GM19372 (cell line): Measurements from ENCODE around the gene TIMM23.

Experiments
- ATAC-seq: cut with Tn5 transposase; IDR thresholded peaks from one replicate; pipeline ENCODE4 v1.9.1; 2021; ENCODE audit warnings: mild to moderate bottlenecking, low read depth, moderate library complexity; ENCODE audit not compliant: unreplicated experiment

TIMM23 gene

DNA sequence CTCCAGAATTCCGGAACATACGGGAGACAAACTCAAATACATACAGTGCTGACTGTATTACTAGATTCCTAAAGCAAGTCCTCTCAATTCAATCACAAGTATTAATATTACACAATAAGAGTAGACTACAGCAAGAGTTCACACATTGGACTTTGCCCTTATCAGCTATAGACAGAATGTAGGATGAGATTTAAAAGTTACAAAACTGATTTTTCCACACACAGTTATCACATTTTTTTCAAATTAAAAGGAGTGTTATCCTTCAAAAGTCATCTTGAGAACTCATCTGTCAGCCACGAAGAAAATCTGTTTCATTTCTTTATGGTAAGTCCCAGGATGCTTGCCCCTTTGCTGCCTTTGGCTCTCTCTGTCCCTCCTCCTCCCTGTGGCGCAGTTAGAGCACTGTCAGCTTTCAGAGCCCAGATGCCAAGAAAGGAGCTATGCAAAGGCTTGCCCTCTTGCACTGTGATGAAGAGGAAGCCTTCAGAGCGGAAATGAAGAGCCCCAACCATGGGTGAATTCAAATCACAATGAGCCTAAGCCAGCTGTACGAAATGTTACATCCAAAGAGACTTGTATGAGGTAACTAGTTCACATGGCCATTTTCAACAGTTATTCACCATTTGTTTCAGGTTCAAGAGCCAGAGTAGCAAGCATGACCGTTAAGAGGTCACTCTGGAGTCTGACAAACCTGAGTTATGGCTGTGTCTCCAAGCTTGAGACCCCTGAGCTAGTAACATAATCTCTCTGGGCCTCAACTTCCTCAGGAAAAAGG lies 47.5 kb downstream of the TIMM23 start:
- no peak for ATAC-seq

DNA sequence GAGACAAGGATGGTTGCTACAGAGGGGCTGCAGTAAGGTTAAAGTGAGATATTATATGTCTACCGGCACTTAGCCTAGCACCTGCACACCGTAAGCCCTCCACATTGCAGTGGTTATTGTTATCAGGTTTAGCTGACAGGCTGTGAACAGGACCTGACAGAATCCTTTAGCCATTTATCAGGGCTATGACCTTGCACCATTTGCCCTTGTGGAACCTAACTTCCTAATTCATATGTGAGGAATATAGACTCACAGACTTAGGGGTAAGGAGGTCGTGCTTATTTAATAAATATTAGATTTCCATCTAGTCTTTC lies 48.0 kb downstream of the TIMM23 start:
- ATAC-seq = no peak

DNA sequence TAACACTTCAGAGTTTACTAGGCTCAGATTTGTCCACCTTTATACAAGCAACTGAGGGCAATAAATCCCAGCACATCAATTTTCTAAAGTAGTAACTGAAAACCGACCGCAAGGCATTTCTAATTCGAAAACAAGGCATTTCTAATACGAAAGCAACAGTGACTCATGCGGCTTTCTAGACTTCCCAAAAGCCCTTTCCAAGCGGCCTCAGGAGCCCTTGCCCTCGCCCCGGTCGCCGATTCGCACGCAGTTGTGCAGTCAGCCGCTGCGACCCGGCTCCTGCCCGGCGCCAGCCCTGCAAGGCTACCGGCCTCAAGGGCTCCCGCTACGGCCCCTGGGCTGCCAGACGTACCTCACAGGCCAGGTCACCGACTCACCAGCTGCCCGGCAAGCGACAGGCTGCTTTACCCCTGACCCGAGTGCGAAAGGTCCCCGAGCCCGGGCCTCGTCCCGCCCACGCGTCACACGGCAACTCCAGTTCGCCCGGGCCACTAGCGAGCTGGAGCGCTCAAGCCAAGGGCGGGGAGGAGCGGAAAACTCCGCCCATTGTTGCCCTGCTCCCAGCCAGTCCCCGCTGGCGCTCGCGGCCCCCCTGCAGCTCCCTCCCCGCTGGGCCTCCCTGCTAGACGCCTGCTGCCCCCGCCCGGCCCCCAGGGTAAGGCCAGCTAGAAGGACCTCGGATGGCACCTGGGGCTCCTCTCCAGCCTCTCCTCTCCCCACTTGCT lies 50.9 kb downstream of the TIMM23 start:
- ATAC-seq = peak; percentile 85

DNA sequence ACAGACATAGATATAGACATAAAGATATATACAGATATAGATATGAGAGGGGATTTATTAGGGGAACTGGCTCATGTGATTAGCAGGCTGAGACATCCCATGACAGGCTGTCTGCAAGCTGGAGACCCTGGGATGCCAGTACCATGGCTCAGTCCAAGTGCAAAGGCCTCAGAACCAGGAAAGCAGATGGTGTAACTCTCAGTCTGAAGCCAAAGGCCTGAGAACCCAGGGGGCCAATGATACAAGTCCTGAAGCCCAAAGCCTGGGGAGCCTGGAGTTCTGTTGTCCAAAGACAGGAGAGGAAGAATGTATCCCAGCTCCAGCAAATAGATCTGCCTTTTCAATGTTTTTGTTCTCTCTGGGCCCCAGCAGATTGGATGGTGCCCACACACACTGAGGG lies 52.7 kb downstream of the TIMM23 start:
- ATAC-seq = no peak

DNA sequence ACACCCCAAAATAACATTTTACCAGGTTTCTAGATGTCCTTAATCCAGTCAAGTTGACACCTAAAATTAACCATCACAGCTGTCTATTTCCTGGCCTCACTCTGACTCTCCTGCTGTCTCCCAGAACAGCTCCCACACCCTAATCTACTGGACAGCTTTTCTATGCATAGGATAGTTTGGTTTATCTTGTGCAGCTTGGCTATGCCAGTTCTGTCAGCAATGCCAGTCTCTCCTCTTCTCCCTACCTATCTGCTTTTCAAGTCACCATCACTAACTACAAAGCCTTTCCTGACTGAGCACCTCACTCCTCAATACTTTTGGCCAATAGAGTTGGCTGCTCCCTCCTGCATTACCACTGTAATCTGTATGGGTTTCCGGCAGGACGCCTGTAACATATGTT lies 53.1 kb downstream of the TIMM23 start:
- no peak for ATAC-seq

DNA sequence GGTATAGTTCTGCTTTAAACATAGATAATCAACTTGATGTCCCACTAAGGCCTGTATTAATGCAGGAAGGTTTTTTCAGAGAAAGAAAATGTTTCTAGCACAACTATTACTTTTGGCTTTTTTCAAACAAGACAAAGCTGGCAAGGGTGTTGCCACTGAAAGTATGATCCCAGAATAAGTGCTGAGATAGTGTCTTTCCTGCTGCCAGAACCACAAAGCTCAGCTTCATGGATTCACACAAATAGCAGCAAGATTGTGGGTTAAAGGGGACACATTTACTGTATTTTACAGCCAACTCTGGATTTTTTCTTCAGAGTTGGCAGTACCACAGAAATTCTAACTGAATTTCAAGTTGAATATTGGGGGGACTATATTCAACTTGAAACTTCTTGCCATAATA lies 53.8 kb downstream of the TIMM23 start:
- ATAC-seq = no peak

DNA sequence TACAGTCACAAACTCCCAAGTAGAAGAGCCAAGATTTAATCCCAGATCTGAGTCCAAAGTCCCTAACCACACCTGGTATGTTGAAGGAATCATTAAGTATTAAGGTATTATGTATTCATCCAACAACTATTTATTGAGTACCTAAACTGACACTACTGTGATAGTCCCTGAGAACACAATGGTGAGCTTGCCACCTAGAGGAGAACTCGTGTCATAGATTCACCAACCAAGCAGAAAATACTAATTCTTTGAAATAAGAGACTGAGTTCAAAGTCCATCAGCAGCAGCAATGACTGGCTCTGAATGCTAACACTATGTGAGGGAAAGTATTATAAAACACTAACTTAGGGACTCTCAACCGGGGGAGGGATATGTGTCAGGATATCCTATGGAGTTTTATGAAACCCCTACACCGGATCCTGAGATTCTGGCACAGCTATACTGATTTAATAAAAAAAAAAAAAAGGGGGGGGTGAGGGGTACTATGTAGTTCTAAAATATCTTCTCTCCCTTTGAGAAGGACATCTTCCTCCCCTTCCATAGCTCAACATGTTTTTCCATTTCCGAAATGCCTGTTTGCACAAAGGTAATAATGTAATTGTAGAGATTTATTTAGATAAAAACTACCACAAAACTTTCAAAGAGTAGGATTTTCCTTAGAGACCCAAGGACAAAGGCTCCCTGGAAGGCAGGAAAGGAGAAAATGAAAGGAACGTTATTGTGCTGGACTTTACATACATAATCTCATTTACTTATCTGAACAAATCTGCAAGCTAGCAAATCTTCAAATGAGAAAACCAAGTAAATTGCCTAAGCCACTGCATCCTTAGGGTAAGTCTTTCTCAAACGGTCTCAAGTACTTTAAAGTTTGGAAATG lies 56.5 kb downstream of the TIMM23 start:
- no peak for ATAC-seq

DNA sequence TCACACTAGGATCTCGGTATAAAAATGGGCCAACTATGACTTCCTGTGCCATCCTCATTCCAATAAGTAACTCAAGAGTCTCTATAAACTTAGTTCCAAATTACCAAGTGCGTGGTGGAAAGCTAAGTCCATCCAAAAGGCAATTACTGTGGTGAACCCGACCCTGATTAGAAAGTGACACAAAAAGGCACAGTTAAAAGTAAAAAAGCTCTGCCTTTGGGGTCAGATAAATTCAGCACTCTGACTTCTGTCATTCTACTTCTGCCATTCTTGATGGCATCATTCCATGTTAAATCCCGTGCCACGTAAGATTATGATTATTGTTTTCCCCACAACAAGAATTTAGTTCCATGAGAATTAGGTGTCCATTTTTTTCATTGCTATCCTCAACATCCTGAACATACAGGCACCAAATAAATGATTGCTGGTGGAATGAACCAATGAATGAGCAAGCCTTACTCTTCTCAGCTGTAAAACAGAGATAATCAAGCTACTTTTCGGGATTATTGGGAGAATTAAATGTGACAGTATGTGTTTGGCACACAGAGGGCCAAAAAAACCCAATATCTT lies 57.3 kb downstream of the TIMM23 start:
- no peak for ATAC-seq

DNA sequence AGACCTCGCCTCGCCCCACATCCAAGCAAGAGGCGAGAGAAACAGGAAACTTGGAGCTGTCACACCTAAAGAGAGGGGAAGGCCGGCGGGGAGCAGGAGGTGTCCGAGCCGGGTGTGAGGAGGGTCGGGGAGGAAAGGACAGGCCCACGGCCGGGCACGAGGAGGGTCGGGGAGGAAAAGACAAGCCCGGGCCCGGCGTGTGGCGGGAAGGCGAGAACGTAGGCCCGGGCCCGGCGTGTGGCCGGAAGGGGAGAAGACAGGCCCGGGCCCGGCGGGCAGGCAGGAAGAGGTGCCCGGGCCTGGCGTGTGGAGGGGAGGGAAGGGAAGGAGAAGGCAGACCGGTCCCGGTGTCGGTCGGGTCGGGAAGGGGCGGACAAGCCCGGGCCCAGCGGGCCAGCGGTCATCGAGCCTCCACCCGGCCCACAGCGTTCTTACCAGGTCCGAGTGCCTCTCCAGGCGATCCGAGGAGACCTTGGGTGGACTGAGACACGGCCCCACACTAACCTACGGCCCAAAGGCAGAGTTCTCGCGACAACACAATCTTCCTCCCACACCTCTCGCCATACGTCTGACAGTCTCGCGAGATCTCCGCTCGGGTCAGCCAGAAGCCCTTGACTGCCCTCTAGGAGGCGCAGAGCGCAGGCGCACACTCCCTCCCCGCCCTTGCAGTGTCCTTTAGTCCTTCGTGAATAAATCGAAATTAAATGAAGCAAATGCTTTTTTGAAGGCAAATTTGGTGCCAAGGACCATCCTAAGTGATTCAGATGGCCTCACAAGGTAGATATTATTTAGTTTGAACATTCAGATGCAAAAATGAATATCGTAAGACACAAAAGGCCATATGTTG lies 58.0 kb downstream of the TIMM23 start, which contains the start of gene NCOA4:
Gene NCOA4, minus strand, starts transcription at position 533 of the 847 bp plus-strand sequence. CDS start 13,943 bp downstream, outside the sequence.
- ATAC-seq = peak; percentile 94

DNA sequence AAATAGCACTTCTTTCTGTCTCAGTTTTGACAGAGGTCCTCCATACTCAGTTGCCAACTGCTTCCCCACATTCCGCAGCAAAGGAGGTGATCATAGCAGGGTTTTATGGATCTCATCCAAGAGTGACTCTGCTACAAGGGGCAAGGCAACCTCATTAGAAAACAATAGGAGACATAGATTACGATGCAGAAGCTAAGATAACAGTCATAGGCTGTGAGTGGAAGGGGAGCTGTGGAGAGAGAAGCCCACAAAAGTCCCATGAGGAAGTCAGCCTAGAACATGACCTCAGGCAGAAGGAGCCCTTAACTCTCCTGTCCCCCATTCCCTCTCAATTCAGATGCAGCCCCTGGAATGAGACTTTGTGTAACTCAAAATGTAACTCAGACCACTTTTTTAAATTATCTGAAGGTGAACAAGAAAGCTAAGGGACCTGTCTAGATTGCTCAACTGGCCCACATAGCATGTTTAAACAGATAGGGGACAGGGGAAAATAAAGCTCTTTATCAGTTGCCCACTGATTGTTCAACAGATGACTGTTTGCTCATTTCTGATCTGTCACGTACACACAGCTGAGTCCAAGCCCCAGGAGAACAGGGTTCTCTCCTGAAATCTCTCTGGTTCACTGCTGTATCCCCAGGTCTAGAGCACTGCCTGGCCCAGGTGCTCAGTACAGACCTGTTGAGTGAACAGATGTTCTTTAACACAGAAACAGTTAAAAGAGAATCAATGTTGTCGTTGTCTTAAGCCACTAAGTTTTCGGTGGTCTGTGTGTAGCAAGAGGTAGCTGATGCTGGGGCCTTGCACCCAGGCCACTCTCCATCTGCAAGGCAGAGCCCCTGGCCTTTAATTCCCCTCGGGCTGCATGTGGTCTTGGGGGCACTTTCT lies 59.6 kb downstream of the TIMM23 start:
- no peak for ATAC-seq

DNA sequence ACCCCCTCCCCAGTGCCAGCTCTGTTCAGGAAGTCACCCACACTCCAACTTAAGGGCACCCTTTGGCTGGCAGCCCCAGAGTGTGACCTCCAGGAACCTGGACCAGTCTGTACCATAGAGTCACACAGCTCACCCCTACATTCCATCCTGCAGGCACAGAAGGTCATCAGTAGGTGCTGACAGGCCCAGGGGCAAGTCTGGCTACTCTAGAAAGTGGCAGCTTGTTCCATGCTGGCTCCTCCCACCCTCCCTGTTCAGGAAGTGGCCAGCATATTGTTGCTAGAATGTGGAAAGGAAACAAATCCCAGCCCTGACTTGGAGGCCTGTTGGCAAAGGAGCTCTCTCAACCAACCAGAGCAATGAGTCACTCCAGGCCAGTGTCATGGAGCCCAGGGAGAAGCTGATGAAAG lies 61.3 kb downstream of the TIMM23 start:
- ATAC-seq = no peak

DNA sequence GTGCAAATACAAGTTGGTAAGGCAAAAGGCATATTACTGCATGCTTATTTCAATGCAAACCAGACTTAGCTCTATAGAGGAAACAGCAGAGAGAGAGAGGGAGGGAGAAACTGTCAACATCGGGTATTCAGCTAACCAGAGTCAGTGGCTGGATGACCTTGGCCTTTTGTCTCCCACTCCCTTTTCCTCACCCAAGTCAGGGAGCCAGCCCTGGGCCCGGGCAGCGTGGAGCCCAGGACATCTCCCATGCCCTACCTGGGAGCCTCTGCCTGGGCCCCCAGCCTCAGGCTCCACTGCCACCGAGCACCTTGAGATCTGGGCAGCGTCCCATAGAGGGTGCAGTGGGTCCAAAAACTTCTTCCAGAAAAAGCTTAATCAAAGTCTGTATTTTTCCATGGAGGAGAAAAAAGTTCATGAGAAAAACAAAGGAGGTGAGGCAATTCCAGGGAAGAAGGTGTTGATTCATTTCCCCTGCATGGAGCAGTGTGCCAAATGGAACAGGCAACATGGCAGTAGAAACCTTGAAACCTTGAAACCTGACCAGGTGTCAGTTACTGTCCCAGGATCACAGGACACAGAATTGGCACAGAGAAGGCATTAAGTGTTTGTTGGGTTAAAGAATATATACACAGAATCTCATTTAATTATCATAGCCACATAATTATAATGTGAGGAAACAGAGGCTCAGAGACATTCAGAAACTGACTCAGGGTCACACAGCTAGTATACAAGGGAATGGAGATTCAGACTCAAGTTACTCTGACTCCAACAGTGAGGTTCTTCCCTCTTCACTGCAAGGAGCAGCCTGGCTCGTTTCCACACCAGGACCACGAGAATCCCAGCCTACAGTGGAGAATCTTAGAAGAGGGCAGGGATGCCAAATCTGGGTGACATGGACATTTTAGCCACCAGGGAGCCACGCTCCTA lies 63.9 kb downstream of the TIMM23 start:
- no peak for ATAC-seq

DNA sequence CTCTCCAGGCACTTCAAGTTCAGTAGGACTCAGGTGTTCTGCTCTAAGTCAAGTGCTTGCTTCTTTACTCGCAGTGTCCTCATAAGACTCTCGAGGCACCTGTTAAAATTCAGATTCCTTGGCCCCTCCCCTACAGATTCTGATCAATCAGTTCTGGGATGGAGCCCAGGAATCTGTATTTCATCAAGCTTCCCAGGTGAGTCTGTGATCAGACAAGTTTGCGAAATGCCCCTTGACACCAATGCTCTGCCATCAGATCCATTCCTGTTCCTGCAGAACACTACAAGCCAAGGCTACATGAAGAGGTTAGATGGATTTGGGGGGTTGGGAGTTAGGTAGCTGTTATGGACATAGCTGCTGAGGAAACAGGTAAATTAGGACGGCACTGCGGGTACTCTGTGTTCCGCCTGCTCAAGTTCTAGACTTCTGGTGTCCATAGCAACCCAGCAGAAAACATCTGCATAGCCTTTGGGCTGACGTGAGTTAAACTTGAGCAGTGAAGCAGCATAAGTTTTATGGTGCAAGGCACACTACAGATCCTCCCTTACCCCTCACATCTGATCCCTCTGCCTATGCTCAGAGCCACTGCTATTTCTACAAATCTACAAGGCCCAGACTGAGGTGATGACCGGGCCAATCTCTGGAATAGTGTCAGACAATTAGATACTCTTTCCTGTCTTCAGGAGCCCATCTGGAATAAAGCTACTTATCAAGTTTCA lies 65.0 kb downstream of the TIMM23 start:
- no peak for ATAC-seq

DNA sequence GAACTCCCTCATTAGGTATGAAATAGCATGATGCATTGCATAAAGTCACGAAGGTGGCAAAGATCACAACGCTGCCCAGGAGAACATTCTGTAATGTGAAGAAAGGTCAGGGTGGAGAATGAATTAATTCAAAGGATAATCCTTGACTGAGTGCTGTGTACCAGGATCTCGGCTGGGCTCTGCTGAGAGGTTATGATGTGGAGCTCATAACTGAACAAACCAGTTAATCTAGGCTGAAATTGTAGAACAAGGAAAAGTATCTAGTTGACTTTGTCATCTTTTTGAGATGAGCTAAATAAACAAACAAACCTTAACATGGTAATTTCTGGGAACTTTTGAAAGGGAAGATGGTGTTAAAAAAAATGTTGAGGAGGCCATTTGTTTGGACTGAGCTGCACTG lies 67.7 kb downstream of the TIMM23 start:
- no peak for ATAC-seq

DNA sequence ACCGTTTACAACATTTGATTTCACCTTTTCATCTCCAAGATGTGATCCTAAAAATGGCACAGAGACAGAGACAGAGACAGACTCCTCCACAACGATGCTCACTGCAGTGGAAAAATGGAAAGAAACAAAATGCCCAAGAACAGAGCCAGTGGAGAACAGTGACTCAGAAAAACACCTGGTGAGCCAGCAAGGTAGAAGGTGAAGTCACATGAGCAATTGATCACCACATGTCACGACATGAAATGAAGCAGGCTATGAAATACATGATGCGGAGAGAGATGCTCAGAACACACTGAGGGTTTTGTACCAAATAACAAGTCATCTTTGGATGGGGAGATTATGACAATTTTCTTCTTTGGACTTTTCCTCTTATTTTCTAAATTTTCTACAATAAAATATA lies 70.2 kb downstream of the TIMM23 start:
- no peak for ATAC-seq

DNA sequence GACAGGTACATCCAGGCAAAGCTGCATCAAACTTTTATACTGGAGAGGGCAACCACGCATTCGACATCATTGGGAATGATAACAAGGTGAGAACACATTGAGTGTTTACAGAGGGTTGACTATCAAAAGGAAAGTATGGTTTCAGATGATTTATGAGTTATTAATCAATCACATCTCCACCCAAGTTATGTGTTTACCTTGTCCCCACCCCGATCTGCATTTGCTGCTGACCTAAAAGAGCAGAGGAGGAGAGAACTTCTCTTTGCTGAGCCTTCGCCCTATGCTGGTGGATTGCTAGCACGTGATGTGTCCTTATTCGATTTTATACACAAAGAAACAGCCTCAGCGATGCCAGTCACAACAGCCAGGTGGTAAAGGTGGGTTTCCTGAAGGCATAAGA lies 74.0 kb downstream of the TIMM23 start, which contains the start of gene MSMB:
Gene MSMB, minus strand, starts transcription at position 9 of the 400 bp plus-strand sequence. CDS start 32 bp downstream, outside the sequence.
- ATAC-seq = no peak

DNA sequence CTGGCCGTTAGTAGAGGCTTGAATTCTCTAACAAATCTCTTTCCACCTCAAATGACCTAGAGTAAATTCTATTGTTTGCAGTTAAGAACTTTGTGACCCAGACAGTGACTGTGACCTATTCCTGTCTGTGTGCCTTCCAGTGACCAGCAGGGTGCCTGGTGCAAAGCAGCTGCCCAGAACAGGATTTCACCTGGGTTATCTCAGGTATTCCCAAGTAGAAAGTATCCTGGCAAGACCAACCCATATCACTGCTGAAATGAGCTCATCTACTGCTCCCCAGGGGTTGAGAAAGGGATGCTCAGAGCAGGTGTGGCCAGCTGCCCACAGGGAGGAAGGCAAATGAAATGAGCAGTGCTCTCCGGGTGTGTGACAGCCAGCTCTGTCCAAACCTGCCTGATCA lies 75.9 kb downstream of the TIMM23 start:
- no peak for ATAC-seq
